Transverse colon (tissue), 4 donors: ENCODE data around the gene DROSHA. TPM values are rescaled to one million over a fixed set of nuclear protein-coding genes. Genes with fewer than 3 reads are reported as not detected.

Experiments
- DNase-seq: peaks from one replicate; pipeline ENCODE4 v3.0.0-alpha.2; 2019
- H3K27ac ChIP-seq, 4 donors: fragments of 200-600 bp; sonication (generic); 2 replicates each; pipeline ENCODE4 v1.5.1; 2016 to 2018; ENCODE audit warnings: inconsistent platforms in 4 of 4
- H3K27me3 ChIP-seq: fragments of 200-600 bp; sonication (generic); 2 replicates; pipeline ENCODE4 v1.5.1; 2017; ENCODE audit warnings: inconsistent platforms
- H3K36me3 ChIP-seq, 4 donors: fragments of 200-600 bp; sonication (generic); 2 replicates each; pipeline ENCODE4 v1.5.1; 2017 to 2019; ENCODE audit warnings: inconsistent platforms in 4 of 4
- H3K4me1 ChIP-seq, 4 donors: fragments of 200-600 bp; sonication (generic); 2 replicates each; pipeline ENCODE4 v1.5.1; 2017 to 2020; ENCODE audit warnings: inconsistent platforms in 4 of 4
- H3K4me3 ChIP-seq, 4 donors: fragments of 200-600 bp; sonication (generic); 1 replicate in 1 of 4; 2 replicates in 3 of 4; pipeline versions ENCODE4 v1.5.1 to v1.6.1; 2017 to 2019; ENCODE audit warnings: inconsistent platforms in 4 of 4
- H3K9me3 ChIP-seq, 2 donors: fragments of 200-600 bp; sonication (generic); 2 replicates each; pipeline ENCODE4 v1.5.1; 2017 to 2019; ENCODE audit warnings: inconsistent platforms in 2 of 2
- CTCF ChIP-seq, 5 experiments: fragments of 200-600 bp in 3 of 5; fragments of 450-650 bp in 2 of 5; sonication (generic) in 3 of 5; IDR thresholded peaks; 1 replicate in 2 of 5; 2 replicates in 3 of 5; pipeline ENCODE4 v1.5.1; 2016 to 2017; ENCODE audit warnings: antibody characterized with exemption in 5 of 5, inconsistent platforms in 3 of 5, mild to moderate bottlenecking in 2 of 5, moderate library complexity in 1 of 5
- EP300 ChIP-seq: sonication (generic); formaldehyde crosslinking; IDR thresholded peaks from one replicate; pipeline ENCODE4 v1.6.1; 2017; ENCODE audit warnings: antibody characterized with exemption, low read depth
- POLR2A ChIP-seq: fragments of 450-650 bp; IDR thresholded peaks from one replicate; pipeline ENCODE4 v1.6.1; 2016; ENCODE audit warnings: antibody characterized with exemption, mild to moderate bottlenecking, moderate library complexity
- POLR2AphosphoS5 ChIP-seq, 3 donors: sonication (generic); formaldehyde crosslinking; IDR thresholded peaks; one replicate each; pipeline ENCODE4 v1.6.1; 2016; ENCODE audit warnings: antibody characterized with exemption in 3 of 3
- WGBS, 2 donors: methylation state at CpG; one replicate each; pipeline ENCODE4 v1.1.5; 2018; ENCODE audit warnings: low coverage in 1 of 2; 5-methylcytosine and 5-hydroxymethylcytosine counted together
- in situ Hi-C, 4 donors: fragments of 200-750 bp; cut with MboI; loops; one replicate each; pipeline versions ENCODE4 v1.15.0 to v1.15.1; 2017; ENCODE audit warnings: low sequenced_read_pairs in 3 of 4, low pct_ligation_motif_present in 1 of 4, low pct_unique_long_range_greater_than_20kb in 1 of 4
- intact Hi-C: fragments of 100-400 bp; cut with DNase I; formaldehyde crosslinking; loops from one replicate; pipeline ENCODE4 v1.15.1; 2023; ENCODE audit warnings: low total_unique reads
- total RNA-seq, 4 donors: library from RNA; depleted of rRNA; stranded (reverse); fragments of >200 nt; gene quantifications; one replicate each; pipeline ENCODE4 v1.1.0, GENCODE V29; 2016

Gene DROSHA
- 100 to 1,000 TPM in 1 of 4 donors, 10 to 100 TPM in 3; 32.2 to 503 (median 47.4) TPM for total RNA-seq

- peak; percentile 96 for DNase-seq
- in situ Hi-C loops = no loop called here
- Histone ChIP-seq H3K27me3 (no peaks in the 10 kb centered on the region), H3K4me3 (peak within 1 kb of the TSS; percentile 54 to 84 (median 60)), H3K36me3 (peaks cover 0 to 32% (median 15%) of the 10 kb centered on the region in 4 donors), H3K9me3 (no peaks in the 10 kb centered on the region), H3K4me1 (peaks cover 18 to 31% (median 22%) of the 10 kb centered on the region in 4 donors), H3K27ac (peak within 1 kb of the TSS; percentile 78 to 90 (median 85))
- intact Hi-C loops = no loop called here
- WGBS, 2 donors = 0% methylated on average over 6 to 51 of the region's 52 CpGs
- no peak for TF ChIP-seq EP300
- peak in 1 of 5 experiments; percentile 10 for TF ChIP-seq CTCF (IDR thresholded peaks at IDR 0.05)
- TF ChIP-seq POLR2A = peak; percentile 68
- TF ChIP-seq POLR2AphosphoS5 (IDR thresholded peaks at IDR 0.05) = peak; percentile 66 to 82 (median 73)
These were observed at the start of gene DROSHA, which contains the start of gene C5orf22 for GRCh38 chr5:31531888-31532547. DROSHA (minus strand) TSS chr5:31532093; CDS start chr5:31529059, 3,034 bp downstream. C5orf22 (plus strand) TSS chr5:31532301; CDS start chr5:31532393, 92 bp downstream.

GRCh38 chr5:31579558-31579957 lies 47.7 kb upstream of the DROSHA start:
- Histone ChIP-seq H3K36me3 (no peaks in the 10 kb centered on the region), H3K27ac (no peak overlapping the region), H3K27me3 (peaks cover 9% of the 10 kb centered on the region), H3K4me3 (no peak overlapping the region), H3K9me3 (no peaks in the 10 kb centered on the region), H3K4me1 (no peaks in the 10 kb centered on the region)
- in situ Hi-C loops (loop anchor here (10.0 to 25.0 kb wide), 3 partner anchors 225 to 508 kb away; no protein-coding TSS in a partner anchor), intact Hi-C loops (loop anchor here (10.0 kb wide), 1 partner anchor 515 kb away; no protein-coding TSS in a partner anchor)
- DNase-seq = no peak
- 85% methylated on average over 2 of the region's 2 CpGs for WGBS, 2 donors
- TF ChIP-seq POLR2A (no peak), CTCF (IDR thresholded peaks at IDR 0.05) (no peak), EP300 (no peak), POLR2AphosphoS5 (IDR thresholded peaks at IDR 0.05) (no peak)

- WGBS, 2 donors = 85 to 88% methylated on average over 3 of the region's 3 CpGs
- Histone ChIP-seq H3K9me3 (no peaks in the 10 kb centered on the region), H3K36me3 (no peaks in the 10 kb centered on the region), H3K4me1 (no peaks in the 10 kb centered on the region), H3K27ac (no peak overlapping the region), H3K27me3 (peaks cover 9% of the 10 kb centered on the region), H3K4me3 (no peak overlapping the region)
- in situ Hi-C loops = loop anchor here (10.0 to 25.0 kb wide), 3 partner anchors 227 to 510 kb away; no protein-coding TSS in a partner anchor
- no peak for DNase-seq
- intact Hi-C loops = loop anchor here (10.0 kb wide), 1 partner anchor 517 kb away; no protein-coding TSS in a partner anchor
- TF ChIP-seq POLR2A (no peak), POLR2AphosphoS5 (IDR thresholded peaks at IDR 0.05) (no peak), CTCF (IDR thresholded peaks at IDR 0.05) (no peak), EP300 (no peak)
These were observed 45.5 kb upstream of the DROSHA start for GRCh38 chr5:31577438-31577837.

GRCh38 chr5:31574772-31575171 lies 42.9 kb upstream of the DROSHA start:
- 72 to 76% methylated on average over 4 of the region's 4 CpGs for WGBS, 2 donors
- no peak overlapping the region for H3K27ac ChIP-seq
- no peak overlapping the region for H3K4me3 ChIP-seq
- no peak for TF ChIP-seq POLR2A
- no peak for TF ChIP-seq CTCF (IDR thresholded peaks at IDR 0.05)
- TF ChIP-seq POLR2AphosphoS5 (IDR thresholded peaks at IDR 0.05) = no peak
- no peak for TF ChIP-seq EP300
- no peaks in the 10 kb centered on the region for H3K4me1 ChIP-seq
- H3K9me3 ChIP-seq = no peaks in the 10 kb centered on the region
- in situ Hi-C loops (loop anchor here (10.0 to 25.0 kb wide), 3 partner anchors 230 to 513 kb away; no protein-coding TSS in a partner anchor), intact Hi-C loops (loop anchor here (10.0 kb wide), 1 partner anchor 520 kb away; no protein-coding TSS in a partner anchor)
- DNase-seq = no peak
- H3K27me3 ChIP-seq = no peaks in the 10 kb centered on the region
- no peaks in the 10 kb centered on the region for H3K36me3 ChIP-seq
